Suppressor macrophage treated with lipopolysaccharide for 4 hours (primary cell): Measurements from ENCODE around the gene COLQ.
A peak's percentile ranks its signal among the peaks of the same experiment; 100 is the strongest.
"Not testable (repeated sequence)": the region's sequence is repeated elsewhere in the genome, so short reads cannot be mapped to it uniquely, and the experiment has no call there.

Experiments
- DNase-seq: peaks from one replicate; pipeline ENCODE4 v3.0.0-alpha.2; 2020

Gene COLQ

DNA sequence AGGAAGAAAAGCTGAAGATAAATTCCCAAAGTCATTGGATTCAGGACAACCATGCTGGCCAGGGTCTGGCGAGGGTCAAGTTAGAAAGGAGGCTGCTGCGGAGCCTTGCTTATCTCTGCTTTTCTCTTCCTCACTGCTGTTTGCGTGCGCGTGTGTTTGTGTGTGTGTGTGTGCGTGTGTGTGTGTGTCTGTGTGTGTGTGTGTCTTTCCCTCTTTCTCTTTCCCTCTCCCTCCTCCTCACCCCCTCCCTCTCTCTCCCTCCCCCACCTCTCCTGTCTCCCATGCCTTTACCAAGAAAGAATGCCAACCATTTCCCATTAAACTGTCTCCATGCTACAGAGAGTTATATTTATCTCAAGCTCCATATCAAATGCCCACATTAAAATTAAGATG is at the start of gene COLQ:
TSS of gene COLQ (minus strand) at position 134 of the 393 bp plus-strand sequence. CDS start at position 53, 81 bp downstream.
- DNase-seq: peak; percentile 15

DNA sequence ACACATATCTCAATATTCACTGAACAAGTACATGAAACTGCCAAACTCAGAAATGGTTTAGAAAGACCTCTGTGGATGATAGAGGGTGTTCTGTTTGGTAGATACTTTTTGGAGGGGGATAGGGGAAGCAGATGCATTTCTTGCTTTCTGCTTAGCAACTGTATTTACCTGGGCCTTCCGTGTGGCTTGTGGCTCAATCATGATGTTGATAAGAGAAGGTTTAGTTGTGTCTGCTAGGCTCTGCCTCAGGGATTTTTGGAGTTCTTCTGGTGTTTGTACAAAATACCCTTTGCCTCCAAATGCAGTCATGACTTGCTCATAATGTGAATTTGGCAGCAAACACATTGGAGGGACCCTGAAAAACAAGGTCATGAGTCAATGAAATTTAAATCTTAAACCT is 41.7 kb upstream of the COLQ start:
- no peak for DNase-seq

DNA sequence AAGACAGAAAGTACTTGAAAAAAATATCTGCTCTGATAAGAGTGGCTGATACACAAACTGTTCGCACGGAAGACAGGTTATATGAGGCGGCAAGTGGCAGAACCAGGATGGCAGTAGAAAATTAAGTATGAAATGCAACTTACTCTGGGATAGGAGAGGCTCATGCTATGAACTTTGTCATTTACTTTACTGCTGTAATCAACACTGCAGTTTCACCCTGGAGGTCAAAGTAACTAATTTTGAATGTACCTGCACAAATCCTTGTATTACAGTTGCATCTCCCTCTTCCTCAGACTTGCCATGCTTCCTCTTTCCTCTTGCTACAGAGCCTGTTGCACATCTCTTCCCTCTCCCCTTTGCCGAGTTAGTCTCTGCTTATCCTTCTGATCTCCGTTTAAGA is 41.1 kb upstream of the COLQ start:
- DNase-seq: no peak

DNA sequence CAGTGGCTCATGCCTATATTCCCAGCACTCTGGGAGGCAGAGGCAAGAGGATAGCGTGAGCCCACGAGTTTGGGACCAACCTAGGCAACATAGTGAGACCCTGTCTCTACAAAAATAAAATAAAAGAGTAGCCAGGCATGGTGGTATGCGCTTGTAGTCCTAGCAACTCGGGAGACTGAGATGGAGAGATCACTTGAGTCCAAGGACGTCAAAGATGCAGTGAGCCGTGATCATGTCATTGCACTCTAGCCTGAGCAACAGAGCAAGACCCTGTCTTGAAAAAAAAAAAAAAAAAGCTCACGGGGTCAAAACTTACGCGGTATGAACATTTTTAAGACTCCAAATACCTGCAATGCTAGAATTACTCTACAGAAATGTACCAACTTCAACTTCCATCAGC is 37.1 kb upstream of the COLQ start:
- no peak for DNase-seq

DNA sequence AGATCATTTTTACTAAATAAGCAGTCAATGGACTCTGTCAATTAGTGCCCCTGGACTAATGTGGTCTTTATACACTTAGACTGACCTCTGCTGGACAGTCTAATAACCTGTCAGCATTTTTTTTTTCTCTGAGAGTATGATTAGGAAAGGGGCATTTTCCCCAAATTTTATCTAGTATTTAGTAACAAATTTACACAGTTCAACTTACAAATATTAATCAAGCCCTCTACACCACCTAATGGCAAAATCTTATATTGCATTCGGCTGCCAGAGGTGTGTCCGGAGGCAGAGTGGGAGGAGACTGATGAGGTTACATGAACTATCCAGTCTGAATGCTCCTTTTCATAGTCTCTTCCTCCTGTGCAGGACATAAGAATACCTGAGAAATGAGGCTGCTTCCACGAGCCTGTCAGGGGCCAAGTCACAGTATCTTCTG is 36.0 kb upstream of the COLQ start:
- DNase-seq: peak; percentile 86

DNA sequence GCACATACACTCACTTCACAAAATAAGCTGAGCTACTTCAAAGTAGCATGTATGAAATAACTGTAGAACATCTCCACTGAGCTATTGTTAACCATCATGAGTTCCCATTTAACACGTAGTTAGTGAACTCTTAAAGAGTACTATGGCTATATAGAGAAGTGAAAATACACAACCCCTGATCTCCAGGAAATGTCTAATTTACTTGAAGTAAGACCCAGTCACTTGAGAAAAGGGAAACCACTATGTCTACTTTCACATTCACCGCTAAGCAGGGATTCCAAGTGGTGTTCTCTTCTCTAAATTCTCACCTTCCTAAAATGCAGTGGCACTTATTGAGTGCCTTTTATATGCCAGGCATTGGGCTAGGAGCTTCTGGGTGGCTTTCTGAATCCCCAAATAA is 35.0 kb upstream of the COLQ start:
- DNase-seq: peak; percentile 95

DNA sequence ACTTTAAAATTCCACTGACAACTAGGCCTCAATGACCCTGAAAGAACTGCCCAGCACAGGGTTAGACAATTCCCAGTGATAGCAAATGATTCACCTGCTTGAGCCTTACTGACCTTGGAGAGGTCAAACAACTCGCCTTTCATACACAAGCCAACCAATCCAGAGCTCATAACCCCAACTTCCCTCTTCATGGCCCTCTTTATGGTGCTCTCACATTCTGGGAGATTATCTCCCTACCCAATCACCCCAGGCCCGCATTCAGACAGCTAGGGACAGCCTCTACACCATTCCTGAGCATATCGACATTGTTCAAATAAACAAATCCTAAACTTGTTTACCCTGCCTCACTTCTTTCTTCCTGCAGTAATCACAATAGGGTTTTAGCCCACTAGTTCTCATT is 32.2 kb upstream of the COLQ start:
- DNase-seq: no peak

DNA sequence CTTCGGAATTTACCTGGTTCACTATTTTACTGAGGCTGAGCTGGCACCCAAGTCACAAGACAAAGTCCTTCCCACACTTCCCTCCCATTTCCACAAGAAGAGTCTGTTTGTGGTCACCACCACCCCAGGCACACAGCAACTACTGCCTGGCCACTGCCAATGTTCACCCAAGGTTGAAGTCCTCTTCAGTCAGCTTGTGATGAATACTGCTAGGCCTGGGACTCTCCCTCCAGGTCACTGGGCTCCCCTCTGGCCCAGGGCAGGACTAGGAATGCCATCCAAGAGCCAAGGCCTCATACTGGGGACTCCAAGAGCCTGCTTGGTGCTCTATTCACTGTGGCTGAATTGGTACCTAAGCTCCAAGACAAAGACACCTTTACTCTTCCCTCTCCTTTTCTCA is 30.4 kb upstream of the COLQ start:
- DNase-seq: no peak

DNA sequence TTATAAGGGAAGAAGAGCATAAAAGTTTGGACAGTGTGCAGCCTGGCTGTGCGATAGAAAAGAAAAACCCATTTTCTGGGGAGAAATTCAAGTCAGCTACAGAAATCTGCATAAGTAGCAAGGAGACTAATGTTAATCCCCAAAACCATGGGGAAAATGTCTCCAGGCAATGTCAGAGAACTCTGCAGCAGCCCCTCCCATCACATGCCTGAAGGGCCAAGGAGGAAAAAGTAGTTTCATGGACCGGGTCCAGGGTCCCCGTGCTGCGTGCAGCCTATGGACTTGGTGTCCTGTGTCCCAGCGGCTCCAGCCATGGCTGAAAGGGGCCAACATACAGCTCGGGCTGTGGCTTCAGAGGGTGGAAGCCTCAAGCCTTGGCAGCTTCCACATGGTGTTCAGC is 28.3 kb upstream of the COLQ start:
- DNase-seq: no peak

DNA sequence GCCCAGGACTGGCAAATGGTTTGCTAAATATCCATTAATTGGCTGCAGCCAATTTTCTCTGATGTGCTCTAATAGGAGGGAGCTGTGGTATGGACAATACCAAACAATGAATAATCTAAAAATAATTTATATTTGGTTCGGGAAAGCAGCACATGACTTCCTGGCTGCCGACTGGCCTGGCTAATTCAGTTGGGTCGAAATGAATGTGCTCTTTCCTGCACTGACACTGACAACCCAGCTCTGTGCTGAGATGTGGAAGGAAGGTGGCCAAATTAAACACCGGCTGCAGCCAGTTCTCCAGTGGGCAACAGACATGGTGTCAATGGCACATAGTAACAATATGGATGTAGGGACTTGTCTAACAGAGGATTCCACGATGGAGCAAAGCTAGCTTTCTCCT is 21.1 kb upstream of the COLQ start:
- no peak for DNase-seq

DNA sequence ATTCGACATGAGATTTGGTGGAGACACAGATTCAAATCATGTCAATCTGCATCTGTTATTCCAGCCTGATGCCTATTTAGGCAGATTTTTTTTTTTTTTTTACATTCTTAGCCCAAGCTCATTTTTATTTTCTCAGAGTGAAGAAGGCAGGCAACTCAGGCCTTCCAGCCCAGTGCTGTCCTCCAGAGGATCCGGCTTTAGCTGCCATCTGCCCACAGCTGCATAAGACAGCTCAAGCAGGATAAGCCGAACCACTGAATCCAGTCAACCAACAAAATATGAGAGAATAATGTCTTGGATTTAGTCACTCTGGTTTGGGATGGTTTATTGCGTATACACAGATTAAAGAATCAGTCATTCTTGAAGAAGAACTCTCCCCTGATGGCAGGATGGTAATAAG is 19.9 kb upstream of the COLQ start:
- DNase-seq: no peak

DNA sequence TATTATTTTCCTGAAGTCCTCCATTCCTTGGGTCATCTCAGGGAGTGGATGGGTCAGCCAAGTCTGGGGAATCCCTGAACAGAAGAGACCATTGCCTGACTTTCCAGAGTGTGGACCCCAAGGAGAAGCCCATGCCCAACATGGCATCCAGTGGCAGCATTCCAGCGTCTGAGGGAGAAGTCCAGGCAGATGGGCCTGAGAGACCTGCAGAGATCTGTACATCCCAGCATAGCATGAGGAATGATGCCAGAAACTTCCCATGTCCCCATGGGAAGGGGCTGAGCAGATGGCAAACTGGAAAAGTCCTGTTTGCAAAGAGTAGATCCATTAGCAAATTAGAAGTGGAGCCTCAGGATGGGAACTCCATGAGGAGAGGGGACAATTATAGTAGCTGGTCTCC is 17.6 kb upstream of the COLQ start:
- no peak for DNase-seq

DNA sequence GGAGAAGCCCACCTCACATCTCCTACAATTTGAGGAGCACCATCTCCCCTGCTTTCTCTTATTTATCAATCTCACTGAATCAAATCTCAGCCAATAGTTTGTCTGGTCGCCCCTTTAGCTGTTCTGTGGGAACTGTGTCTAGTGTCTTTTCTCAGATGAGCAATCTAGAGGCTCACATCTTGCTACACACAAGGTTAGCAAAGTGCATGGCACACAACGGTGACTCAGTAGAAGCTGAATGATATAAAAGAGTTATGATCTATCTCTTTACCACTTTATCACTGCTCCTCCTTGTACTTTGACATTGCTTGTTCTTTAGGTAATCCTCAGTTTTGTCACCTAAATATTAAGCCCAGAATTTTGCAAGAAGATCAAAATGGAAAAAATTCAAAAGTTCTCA is 16.8 kb upstream of the COLQ start:
- no peak for DNase-seq

DNA sequence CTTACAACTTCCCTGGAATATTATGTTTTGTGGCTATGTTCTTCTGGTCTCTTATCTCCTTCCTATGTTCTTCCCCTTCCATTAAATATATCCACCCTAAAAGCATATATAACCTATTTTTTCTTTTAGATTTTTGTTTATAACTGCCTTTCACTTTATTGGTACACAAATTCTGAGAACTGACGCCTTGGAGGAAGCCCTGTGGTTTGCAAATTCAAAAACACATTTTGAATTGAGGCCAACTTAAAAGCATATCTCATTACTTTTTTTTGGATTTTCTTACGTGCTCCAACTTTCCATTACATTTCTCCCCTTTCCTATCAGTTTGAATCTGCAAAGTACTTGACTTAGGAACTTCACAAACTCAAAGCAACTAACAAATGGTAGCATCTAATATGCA is 15.3 kb upstream of the COLQ start:
- no peak for DNase-seq

DNA sequence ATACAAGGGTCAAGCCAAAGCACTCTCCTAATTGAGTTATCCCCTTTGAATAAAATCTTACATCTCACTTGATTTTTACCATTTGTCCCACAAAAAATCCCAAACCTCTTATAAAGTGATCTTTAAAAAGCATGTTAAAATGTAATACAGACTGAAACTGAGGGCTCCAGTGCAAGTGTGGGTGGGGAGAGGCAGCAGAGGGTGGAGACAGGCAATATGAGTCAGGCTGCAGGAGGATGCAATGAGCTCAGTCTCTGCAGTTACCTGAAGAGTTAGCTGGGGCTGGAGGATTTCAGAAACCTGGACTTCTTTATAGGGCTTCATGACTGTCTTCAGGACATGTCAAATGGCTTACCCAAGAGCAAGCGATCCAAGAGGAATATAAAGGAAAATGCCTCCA is 14.2 kb upstream of the COLQ start:
- DNase-seq: peak; percentile 50

DNA sequence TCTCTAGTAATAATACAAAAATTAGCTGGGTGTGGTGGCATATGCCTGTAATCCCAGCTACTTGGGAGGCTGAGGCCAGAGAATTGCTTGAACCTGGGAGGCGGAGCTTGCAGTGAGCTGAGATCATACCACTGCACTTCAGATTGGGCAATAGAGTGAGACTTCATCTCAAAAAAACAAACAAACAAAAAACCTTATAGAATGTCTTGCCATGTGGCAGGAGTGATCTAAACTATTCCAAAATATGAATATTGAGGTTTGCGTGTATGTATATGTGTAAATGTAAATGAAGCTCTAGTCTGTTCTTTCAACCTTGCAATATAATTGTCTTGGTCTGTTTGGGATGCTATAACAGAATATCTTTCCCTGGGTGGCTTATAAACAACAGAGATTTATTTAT is 11.1 kb upstream of the COLQ start:
- not testable (repeated sequence) for DNase-seq

DNA sequence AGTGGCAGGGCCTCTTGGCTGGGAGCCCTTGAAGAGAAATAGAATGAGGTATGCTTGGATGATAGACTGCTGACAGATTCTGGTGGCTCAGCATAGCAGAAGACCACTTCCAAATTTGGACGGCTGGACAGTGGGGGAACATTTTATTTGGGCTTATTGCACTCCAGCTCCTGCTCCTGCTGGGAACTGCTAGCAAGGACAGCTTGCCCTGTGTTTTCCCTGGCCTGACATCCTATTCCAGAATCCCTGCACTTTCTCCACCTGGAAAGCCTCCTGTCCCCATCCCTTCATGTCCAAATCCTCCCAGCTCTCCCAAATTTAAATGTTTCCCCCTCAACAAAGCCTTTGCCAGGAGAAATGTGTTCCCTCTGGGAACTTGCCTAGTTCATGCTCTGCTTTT is 9.8 kb upstream of the COLQ start:
- no peak for DNase-seq

DNA sequence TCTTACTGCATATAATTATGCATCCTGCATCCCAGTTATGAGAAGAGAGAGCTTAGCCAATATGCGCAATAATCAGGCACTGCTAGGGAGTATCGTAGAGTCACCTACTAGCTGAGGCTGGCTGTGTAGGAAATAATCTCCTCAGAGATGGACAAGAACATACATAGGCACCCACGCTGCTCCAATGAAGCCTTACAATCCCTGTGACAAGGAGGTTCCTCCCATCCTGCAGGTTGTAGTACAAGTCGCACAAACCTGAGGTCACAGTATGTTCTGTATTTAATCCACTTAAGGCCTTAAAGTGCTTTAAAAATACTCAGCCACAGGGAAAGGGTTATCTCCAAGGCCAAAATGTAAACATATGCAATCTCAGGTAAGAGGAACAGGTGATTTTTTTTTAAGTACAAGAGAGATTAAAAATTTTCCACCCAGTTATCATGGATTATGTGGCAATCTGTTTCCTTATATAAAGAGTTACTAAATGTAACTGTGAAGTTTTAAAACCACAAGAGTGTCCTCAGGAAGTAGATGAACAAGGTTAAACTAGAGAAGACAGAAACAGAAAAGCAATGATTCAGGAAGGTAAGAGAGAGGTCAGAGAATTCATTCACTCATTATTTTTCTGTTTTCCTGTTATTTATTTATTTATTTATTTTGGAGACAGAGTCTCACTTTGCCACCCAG is 7.5 kb upstream of the COLQ start:
- DNase-seq: no peak

DNA sequence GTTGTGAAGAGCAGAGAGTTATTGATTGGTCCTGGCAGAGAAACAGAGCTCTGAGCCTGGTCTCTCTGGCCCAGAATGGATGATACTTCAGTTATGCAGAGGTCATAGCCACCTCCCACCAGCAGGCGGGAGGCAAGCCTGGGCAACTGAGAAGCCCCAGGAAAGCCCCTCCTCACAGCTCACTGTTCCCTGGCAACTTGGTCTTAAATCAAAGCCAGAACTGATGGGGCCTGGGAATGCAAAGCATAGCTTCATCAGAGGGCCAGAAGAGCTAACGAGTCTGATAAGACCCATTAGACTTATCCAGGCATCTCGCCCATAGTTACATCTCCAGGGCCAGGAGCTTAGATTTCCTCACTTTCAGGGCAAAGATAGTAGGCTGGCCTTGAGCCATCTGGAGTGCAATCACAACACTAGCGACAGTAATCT is 5.5 kb upstream of the COLQ start:
- DNase-seq: no peak

DNA sequence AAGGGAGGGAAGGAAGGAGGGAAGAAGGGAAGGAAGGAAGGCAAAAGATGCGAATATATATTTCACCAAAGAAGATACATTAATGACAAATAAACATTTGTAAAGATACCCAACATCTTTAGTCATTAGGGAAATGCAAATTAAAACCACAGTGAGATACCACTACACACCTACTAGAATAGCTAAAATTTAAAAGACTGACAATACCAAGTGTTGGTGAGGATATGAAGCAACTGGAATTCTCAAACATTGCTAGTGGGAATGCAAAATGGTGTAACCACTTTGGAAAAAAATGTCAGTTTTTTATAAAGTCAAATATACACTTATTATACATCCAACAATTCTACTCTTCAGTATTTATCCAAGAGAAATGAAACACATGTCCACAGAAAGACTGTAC is 4.3 kb upstream of the COLQ start:
- no peak for DNase-seq

DNA sequence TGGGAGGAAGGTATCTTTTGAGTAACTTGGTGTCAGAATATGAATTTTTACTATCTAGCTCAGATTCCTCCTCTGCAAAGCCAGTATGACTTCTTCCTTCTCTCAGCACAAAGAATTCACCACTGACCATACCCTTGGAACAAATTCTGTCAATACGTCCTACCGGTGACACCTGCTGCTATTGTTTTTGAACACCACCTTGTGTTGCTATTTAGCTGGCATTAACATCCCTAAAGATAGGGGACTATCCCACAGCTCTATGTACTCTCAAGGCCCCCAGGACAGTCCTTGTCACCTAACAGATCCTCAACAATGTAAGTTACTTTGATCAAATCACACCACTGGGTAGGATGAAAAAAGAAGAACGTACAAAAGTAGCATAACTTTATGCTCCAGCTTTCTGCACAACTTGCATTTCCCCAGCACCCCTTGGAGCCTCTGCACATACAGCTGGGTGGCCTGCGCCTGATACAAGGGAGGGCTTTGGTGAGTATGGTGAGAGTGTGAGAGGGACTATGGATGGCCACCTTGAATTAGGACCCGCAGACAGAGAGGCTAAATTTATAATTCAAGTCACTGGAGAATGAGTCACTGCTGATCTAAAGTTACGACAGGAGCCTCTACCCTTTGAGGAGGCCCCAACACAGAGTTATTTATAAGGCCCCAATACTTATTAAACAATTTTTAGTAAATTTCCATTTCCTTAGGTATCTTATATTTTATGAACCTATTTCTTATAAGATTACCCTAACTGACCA is 2.3 kb upstream of the COLQ start:
- peak; percentile 26 for DNase-seq

DNA sequence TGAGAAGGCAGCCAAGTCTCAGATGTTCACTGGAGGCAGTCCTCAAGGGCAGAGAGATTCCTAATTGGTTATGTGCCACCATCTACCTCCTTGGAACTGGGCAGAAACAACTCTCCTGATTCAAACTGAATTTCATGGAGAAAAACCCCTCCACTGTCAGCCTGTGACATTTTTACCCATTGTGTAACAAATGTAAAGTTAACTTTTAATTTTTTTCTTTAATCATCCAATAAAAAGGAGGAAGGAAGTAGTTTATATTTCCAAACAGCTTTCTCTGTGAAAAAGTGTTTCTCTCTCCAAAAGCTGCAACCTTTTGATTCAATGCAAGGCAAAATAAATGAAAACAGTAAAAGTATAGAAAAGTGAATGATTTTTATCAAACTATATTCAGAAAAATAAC is 510 bp upstream of the COLQ start:
- DNase-seq: no peak

DNA sequence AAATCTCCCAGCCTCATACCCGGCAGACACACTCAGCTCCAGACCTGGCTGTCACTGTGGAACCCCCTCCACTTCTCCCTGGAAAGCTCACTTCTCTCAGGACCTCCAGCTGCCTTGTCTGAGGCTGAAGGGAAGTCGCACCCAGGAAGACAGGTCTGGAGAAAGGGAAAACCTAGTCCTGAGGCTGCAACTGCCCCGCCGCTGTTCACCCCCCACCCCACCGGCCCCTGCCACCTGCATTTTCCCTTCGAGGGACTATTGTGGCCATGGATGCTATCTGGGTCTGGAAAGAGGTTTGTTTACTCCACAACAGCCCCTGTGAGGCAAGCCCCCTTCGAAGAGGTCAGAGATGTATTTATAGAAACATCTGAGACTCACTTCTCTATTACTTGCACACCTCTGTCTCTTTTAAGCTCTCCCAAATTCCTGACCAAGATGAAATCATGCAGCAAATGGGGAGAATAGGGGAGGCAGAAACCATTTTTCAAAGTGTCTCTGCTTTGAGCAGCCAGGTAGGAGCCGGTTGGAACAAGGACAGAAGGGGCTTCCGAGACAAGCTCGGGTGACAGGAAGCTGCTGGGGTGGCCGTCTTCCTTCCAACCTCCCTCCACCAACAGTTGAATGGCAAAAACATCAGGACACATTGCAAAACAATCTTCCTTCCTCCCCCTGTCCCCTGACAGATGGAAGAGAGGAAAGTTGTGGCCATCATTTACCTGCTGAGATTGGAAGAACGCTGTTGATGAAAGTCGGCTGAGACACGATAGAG is 518 bp downstream of the COLQ start:
- peak; percentile 44 for DNase-seq

DNA sequence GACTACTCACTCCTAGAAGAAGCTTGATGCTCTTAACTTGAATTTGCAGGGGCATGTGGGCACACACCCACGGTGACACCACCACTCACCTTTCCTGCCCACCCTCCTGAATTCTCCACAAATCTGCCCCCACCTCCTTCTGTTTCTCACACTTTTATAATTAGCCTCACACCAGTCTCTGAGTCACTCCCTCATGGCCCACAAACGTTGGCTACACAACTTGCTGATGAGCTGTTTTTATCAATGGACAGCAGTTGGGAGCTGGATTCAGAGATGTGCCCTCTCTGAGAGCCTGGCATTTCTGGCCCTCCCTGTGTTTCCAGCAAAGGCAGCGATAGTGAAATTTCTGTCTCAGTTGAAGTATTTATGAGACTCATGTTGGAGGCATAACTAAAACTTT is 1.3 kb downstream of the COLQ start:
- peak; percentile 63 for DNase-seq
